NK-92 treated with Interleukin-12 subunit alpha and Interleukin-12 subunit beta, amount 100 ng/mL, for 24 hours (cell line): ENCODE results near the gene SPINT1.
A peak's percentile ranks its signal among the peaks of the same experiment; 100 is the strongest.
"Not testable (repeated sequence)": the region's sequence is repeated elsewhere in the genome, so short reads cannot be mapped to it uniquely, and the experiment has no call there.

Source experiments
- DNase-seq: peaks from one replicate; lab custom pipeline; 2025; lab: John Stamatoyannopoulos, UW

Gene SPINT1

DNA sequence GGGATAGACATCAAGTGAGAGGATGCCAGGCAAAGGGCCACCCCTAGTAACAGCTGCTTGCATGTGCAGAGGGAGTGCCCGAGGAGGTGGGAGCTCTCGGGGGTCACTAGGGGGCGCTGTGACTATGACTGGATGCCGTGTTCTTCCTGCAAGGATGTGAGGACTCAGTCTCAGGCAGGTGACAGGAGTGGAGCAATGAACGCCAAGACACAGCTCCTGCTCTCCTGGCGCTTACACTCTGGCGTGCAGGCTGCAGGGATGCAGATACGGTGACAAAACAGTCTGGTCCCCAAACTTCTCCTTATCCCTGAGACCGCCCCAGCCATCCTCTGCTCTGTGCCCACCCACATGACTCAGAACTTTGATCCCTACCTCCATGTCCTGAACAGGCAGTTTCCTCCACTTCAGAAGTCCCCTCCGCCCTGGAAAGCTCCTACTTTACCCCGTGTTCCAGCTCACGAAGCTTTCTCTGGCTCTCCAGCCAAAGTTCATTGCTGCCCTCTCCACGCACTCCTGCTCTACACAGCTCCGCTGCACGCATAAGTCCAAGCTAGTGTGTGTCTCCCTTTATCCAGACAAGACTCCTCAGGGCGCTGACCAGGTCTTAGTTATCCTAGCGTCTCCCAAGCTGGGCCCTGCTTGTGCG, 15.5 kb downstream of the SPINT1 start:
- peak; percentile 81 for DNase-seq

DNA sequence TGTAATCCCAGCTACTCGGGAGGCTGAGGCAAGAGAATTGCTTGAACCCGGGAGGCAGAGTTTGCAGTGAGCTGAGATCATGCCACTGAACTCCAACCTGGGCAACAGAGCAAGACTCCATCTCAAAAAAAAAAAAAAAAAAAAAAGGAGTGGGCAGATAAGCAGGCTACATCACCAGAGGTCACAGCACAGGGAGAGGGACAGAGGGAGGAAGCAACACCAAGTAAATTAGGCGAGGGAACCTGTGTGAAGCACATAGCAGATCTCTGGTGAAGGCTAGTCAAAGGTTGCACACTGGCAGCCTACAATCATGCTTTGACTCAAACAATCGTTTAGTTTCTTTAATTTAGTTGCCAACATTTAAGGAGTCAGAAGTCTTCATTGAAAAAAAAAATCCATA, 17.3 kb downstream of the SPINT1 start:
- DNase-seq: not testable (repeated sequence)

DNA sequence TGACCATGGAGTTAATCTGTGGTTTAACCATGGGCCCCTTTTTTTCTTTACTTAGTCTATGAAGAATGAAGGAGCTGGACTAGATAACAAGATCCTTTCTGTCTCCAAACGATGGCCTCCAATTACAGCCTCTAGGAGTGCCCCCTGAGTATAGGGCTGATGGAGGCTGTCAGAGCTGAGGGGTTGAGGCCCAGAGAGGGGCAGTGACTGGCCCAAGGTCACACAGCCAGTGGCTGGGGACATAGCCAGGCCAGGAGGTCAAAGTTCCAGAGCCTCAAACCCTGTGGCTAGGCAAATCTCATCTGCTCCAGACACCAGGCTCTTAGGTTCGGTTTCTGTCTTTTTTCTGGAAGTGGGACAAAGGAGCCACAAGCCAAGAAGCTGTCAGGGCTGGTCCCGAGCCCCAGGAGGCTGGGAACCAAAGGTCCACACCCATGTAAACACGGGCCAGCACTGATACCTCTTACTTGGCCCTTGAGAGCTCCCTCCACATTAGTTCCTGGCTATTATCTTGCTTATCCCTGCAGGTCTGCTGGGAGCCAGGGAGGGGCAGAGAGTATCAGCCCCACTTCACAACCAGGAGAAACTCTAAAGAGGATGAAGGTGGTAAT, 19.9 kb downstream of the SPINT1 start:
- DNase-seq: no peak

DNA sequence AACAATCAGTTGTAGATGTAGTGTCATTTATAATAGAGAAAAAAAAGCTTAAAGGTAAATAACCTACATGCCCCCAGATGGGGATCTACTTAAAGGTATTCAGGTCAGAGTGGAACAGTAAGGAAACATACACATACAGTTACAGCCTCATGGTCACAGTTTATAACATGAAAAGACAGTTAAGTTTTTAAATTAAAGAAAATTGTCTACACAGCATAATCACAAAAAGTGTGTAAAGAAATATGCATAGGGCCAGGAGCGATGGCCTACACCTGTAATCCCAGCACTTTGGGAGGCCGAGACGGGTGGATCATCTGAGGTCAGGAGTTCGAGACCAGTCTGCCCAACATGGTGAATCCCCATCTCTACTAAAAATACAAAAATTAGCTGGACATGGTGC, 23.4 kb downstream of the SPINT1 start:
- DNase-seq: no peak

DNA sequence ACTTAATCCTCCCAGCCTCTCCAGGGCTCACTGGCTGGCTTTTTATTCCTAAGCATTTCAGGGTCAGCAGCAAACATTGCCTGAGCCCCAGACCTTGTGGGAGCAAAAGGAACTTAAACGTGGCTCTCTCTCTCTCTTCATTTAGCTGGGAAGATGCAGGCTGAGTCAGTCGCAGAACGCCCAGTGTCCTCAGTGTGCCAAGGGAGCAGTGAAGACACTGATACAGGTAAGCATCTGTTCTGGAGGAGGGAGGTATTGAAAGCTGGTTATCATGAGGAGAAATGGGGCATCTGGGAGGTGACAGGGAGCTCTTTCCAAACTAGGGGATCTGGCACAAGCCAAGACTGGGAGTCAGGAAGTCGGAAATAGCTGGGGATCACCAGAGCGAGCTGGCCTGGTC, 25.8 kb downstream of the SPINT1 start:
- no peak for DNase-seq

DNA sequence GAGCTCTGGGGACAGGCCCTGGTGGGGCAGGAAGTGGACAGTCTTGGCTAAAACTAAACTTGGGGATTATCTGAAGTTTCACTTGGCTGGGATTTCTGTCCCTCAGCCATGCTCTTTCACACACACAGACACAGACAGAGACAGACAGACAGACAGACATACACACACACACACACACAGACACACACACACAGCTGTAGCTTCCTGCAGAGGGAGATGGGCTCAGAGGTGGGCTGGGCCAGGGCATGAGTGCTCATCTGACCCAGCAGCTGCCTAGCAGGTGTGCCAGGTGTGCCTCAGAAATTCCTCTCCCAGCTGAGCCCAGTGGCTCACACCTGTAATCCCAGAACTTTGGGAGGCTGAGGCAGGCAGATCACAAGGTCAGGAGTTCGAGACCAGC, 26.9 kb downstream of the SPINT1 start:
- DNase-seq: no peak

DNA sequence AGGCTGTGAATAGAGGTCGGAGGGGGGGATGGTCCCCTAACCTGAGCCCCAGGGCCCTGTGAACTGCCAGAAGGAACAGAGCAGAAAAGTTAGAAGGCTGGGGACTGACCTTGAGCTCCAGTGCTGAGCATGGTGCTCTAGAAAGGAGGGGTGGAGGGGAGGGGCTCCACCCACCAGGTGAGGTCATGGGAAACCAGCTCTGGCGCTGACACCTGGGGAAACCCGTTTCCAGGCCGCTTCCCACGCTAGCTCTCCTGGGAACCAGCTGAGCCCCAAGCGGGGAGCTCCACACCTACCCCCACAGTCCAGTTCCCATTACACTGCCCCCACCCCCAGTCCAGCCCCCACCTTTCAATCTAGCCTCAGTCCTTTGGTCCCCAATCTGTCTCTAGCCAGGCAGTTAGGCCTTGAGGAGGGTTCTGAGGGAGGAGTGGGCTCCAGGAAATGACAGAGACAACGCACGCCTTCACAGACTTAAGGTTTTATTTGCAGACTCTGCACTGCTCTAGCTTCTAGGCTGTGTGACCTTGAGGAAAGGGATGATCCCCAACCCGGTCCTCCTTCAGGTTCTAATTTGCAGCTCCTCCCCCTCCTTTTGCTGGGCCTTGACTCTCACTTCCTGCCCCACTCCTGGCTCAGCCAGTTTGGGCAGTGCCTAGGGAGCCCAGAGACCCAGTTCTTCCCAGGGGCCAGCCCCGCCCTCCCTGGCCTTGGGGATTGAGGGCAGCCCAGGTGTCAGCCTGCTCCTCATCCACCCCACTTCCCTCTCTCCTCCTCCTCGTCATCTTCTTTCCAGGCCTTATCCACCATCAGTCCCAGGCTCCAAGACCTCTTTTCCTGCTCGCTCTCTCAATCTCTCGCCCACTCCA, 28.1 kb downstream of the SPINT1 start:
- no peak for DNase-seq

DNA sequence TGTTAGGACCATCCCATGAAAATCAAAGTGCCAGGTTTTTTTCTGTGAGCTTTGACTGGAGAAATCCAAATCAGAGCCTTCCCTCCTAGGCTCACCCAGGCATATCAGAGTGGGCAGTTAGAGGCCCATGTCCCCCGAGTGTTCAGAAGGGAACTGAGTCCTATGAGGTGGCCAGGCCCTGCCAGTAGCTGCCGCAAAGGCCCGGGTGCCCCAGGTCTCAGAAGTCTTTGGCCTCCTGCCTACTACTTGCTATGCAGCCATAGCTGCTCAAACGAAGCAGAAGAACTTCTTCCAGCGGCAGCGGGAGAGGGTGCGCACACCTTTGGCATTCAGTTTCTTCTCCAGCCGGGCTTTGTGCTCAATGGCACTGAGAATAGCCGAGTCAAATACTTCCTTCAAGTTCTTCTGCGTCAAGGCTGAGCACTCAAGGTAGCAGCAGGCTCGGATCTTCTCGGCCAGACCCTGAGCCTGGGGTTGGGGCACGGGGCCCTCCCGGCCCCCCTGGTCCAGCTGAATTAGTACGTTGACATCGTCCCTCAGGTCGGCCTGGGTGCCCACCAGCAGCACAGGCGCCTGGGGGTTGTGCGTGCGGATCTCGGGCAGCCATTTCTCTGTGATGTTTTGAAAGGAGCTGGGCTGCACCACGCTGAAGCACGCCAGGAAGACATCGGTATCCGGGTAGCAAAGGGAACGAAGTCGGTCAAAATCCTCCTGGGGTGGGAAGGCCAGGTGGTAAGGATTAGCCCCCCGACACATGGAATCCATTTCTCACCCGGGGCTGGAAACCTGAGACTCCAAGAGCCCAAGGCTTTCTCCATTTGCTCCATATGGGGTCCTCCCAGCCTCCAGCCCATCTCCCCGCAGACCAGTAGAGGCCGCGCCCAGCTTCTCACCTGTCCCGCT, 29.2 kb downstream of the SPINT1 start:
- no peak for DNase-seq

DNA sequence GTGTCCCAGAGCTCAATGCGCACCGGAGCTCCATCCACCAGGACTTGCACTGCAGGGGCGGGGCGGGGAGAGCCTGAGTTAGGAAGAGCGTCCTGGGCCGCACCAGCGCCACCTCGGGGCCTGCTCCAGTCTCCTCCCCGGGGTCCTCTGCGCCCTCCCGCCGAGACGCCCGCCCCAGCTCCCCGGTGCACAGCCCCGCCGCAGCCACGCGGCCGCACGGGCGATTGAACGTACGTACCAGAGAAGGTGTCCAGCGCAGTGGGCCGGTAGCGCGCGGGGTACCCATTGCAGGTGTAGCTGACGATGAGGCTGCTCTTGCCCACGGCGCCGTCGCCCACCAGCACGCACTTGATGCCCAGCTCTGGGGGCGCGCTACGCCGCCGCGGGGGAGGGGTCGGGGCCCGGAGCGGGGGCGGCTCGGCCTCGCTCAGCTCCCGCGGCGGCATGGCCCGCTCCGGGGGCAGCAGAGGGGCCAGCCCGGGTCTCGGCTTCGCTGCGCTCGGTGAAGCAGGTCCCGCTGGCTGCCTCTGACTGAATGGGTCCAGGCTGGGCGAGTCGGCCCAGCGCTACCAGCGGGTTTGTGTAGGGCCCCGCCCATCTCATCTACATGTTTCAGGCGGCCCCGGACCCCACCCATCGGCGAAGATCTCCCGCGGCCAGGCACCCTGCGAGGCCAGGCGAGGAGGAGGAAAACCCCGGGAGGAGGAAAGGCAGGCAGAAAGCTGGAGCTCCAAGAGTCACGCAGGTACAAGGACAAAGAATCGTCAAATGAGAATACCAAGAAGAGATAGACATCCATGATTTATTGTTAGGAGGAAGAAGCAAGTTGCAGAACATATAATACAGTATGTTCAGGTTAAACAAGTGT, 30.1 kb downstream of the SPINT1 start, which contains the start of gene RHOV:
Gene RHOV, minus strand, starts transcription at position 541 of the 868 bp plus-strand sequence. Its CDS starts 95 bp downstream, at position 446.
- no peak for DNase-seq

DNA sequence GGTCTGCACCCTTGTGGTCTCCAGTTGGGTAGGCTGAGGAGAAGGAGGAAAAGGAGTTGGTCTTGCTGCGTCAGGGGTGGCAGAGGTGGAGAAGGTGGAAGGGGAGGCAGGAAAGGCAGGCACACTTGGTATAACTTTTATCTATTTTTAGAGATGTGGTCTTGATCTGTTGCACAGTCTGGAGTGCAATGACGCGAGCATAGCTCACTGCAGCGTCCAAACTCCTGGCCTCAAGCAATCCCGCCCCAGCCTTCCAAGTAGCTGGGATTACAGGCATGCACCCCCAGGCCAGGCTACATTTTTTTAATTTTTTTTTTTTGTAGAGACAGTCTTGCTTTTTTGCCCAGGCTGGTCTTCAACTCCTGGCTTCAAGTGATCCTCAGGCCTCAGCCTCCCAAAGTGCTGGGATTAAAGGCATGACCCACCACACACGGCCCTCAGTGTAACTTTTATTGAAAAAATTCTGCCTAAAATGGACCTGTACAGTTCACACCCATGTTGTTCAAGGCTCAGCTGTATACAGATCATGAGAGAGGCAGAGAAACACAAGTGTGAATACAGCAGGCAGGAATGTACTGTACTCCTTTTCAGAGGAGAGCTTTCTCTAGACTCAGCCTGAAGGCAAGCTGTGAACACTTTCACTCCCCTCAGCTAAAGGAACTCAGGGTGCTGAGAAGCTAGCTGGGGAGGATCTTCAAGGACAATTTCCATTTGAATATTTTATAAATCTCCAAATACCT, 32.3 kb downstream of the SPINT1 start:
- DNase-seq: no peak

DNA sequence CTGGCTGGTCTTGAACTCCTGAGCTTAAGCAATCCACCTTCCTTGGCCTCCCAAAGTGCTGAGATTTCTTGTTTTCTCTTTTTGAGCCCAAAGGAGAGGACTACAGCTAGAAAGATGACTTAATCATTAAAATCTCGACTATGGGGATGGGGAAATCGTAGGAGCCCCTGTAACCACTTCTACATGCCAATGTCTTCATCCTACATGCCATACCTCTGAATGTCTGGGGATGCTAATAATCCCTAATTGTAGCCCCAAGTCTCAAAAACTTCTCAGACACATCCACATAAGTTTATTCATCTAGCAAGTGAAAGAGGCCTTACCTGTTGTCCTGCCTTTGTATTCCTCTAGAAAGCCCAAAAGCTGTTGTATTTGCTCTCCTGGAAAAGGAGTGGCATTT, 33.8 kb downstream of the SPINT1 start:
- DNase-seq: no peak

DNA sequence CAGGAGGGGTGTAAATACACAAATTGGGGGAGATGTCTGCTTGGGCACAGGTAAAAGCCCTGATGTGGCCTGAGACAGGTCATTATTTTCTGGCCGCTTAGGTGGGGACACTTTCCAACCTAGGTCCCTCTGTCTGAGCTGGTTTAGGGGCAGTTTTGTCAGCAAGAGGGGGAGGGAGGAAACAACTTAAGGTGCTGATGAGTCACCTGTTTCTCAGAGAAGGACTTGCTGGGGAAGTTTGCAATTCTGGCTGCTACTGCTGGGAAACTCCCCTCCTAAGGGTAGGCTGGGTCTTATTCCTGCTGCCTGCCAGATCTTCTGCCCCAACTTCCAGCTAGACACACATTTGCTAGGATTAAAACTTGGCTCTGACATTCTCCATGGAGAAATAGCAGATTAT, 34.9 kb downstream of the SPINT1 start:
- DNase-seq: peak; percentile 52

DNA sequence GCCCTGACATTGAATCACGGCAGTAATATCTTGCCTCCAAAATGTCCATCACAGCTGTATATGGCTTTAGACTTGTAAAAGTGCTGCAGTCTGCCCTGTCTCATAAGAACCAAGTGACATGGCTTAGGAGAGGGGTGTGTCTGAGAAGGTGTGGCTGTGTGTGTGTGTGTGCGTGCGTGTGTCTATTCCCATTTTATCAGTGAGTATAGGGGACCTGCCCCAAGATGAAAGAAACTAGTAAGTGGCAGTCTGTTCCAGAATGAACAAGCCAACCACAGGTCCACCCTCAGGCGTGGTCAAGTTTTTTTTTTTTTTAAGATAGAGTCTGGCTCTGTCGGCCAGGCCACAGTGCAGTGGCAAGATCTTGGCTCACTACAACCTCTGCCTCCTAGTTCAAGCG, 35.8 kb downstream of the SPINT1 start:
- DNase-seq: no peak

DNA sequence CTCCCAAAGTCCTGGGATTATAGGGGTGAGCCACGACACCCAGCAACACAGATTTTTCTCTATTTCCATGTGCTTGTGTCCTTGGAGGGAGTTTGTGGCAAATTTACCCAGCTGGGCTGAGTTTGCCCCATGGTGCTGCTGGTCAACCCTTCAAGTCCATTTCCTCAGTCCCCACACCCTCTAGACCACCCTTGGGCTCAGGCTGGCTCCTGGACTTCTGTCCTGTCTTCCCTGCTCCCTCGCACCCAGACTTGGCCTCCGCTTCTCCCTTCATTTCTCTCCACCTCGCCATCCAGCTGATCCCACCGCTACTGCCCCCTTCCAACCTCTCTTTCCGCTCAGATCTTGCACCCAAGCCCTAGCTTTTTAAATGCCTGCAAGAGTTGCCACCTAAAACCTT, 37.5 kb downstream of the SPINT1 start:
- DNase-seq: no peak

DNA sequence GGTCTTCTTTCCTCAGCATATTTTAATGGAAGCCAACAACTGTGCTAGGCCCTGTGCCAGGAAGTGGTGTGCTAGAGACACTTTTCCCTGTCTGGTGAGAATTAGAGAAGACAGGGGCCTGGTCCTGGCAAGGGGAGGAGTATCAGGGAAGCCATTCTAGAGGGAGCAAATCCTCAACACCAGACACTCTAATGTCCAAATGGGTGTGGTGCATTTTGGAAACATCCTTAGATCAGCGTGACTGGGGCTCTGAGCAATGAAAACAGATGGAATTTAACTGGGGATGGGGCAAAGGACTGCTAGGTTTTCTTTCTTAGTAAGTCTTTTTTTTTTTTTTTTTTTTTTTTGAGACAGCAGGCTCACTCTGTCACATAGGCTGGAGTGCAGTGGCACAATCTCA, 42.7 kb downstream of the SPINT1 start:
- DNase-seq: no peak

DNA sequence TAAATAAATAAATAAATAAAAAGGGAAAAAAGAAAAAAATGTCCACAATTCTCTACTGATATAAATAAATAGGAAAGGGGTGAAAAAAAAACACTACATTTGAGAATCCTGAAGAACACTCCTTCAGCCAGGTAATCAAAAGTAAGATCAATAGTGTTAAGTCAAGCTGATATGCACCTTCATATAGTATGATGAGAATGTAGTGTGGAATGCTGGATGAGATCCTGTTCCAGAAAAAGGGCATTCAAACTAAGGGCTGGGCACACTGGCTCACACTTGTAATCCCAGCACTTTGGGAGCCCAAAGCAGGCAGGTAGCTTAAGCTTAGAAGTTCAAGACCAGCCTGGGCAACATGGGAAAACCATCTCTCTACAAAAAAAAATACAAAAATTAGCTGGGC, 45.3 kb downstream of the SPINT1 start:
- no peak for DNase-seq

DNA sequence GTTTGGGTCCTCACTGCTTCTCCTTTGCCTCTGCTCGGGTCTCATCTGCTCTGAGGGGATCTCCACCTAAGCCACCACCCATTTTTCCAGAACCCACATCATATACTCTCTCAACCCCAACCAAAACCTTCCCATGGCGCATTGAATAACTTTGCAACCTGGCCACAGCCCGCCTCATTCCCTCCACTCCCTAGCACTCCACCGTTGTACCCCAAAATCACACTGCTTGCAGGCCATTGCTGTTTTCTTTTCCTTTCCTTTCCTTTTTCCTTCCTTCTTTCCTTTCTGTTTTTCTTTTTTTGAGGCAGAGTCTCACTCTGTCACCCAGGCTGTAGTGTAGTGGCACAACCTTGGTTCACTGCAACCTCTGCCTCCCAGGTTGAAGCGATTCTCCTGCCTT, 47.3 kb downstream of the SPINT1 start:
- DNase-seq: no peak

DNA sequence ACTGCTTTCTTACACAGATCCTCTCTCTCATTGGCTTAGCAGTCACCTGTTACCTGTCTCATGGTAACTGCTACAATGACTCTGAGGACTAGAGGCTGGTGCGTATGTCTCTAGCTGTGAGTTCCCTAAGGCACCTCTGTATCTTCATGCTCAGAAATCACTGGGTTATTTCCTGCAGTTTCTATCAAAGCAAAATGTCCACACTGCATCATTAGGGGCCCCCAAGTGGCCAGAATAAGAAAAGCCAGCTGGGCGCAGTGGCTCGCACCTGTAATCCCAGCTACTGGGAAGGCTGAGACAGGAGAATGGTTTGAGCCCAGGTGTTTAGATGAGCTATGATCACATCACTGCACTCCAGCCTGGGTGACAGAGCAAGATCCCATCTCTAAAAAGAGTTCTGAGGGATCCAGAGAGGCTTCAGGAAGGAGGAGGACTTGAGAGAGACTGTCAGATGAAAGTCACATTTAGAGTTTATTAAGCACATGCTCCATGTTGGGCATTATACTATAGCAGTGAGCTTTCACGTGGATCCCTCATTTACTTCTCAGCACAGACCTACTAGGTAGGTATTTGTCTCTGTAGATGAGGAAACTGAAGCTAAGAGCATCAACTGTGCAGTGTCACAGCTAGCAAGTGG, 48.1 kb downstream of the SPINT1 start:
- DNase-seq: peak; percentile 39

DNA sequence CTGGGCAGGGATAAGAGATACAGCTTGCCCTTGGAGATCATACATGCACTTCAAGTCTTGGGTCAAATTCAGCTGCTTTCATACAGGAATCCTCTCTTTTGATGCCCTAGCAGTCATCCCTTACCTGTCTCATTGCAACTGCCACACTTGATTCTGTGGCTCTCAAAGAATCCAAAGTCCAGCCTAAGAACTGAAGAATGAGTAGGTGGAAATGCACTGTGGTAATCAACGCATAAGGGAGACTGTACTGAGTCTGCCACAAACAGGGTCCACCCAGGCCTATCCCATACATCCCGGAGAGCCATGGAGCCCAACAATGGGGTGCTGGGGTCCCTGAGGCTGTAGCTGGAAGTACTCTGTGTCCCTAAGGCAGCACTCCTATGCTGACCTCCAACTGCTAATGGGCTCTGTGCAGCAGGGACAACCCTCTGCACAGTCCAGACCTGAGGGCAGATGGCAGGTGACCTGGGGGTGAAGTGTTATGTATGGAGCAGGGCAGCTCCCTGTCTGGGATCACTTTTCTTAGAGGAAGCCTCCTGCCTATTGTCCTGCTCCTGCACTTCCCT, 48.7 kb downstream of the SPINT1 start:
- DNase-seq: no peak
